Suppressor macrophage (primary cell): ENCODE measurements around the gene ADAMTS17.

Experiments used
- DNase-seq, 4 experiments: peaks; one replicate each; pipeline ENCODE4 v3.0.0-alpha.2; 2020 to 2022

The ADAMTS17 gene

GRCh38 chr15:99966815-99967214, 375.0 kb downstream of the ADAMTS17 start:
- no peak for DNase-seq

DNA sequence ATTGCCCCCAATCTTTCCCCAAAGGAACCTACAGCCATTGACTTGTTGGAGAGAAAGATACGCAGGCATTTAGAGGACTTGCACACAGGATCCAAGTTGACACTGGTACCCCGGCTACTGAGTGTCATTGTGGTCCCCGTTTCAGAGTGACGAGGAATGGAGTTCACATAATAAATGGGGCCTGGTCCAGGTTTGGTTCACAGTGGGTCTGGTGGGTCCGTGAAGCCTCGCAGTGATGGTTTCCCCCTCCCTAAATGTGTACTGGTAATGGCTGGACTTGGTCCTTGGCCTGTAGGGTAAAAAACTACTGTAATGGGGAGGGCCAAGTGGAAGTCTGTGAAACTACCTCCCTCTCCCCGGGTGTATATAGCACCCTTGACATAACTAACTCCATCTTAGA, 376.4 kb downstream of the ADAMTS17 start:
- DNase-seq = no peak

DNA sequence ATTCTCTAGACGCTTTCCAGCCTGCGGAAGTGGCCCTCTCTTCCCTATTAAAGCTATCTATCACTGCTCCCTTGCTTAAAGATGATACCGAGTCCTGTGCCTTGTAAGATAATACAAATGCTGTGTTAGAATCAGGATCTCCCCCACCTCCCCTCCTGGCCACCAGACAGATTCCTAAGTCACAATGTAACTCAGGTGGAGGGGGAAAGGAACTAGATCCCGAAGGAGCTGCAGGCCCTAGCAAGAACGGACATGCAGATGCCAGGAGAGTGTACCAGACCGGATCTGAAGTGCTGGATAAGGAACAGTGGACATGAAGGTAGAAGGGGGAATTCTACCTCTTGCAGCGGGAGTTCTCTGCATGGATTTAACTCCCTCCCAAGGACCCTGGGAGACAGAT, 377.8 kb downstream of the ADAMTS17 start:
- DNase-seq = no peak

GRCh38 chr15:99963096-99963825, 378.5 kb downstream of the ADAMTS17 start:
- no peak for DNase-seq

GRCh38 chr15:99962006-99962561, 379.7 kb downstream of the ADAMTS17 start:
- DNase-seq = no peak

GRCh38 chr15:99961011-99961441, 380.7 kb downstream of the ADAMTS17 start:
- peak in 1 of 4 experiments; percentile 18 for DNase-seq

GRCh38 chr15:99959326-99959725, 382.4 kb downstream of the ADAMTS17 start:
- no peak for DNase-seq

DNA sequence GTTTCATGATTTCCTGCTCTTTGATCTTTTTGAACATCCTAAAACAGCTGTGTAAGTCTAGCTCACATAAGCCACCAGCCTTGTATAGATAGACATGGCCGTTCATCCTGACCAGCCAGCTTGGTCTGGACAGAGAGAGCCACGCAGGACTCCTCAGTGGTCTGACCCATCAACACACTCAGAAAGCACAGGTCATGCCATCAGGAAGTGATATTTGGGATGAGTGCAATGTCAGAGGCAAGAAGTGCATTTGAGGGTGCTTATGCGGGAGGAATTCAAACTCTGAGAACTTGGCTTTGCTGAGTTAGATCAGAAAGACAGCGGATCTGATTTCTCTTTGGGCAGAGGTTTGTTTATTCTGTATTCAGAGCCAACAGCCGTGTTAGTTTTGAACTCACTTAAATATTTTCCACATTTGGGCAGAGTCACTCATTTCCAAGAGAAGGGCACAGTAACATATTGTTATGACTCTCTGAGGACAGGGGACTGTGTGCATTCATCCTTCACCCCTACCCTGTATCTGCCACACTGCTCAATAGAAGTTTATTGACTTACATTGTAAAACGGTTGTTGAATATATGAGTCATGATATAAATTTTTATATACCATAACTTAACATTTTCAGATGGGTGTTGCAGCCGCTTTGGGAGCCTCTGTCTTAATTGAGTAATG, 383.2 kb downstream of the ADAMTS17 start:
- DNase-seq = no peak

DNA sequence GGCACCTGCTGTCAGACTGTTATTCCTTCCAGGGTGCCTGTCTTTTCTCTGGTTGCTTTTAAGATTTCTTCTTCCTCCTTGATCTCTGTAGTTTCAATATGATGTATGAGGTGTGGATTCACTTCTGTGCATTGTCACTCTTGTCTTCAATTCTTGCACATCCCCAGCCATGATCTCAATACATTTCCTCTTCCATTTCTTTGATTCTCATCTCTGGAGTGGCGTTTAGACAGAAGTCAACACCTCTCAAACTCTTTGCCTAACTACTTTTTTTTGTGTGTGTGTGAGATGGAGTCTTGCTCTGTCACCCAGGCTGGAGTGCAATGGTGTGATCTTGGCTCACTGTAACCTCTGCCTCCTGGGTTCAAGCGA, 384.1 kb downstream of the ADAMTS17 start:
- DNase-seq = no peak

- no peak for DNase-seq
Observed at GRCh38 chr15:99956820-99957641, 384.7 kb downstream of the ADAMTS17 start.

GRCh38 chr15:99956022-99956775, 385.6 kb downstream of the ADAMTS17 start:
- DNase-seq = no peak

DNA sequence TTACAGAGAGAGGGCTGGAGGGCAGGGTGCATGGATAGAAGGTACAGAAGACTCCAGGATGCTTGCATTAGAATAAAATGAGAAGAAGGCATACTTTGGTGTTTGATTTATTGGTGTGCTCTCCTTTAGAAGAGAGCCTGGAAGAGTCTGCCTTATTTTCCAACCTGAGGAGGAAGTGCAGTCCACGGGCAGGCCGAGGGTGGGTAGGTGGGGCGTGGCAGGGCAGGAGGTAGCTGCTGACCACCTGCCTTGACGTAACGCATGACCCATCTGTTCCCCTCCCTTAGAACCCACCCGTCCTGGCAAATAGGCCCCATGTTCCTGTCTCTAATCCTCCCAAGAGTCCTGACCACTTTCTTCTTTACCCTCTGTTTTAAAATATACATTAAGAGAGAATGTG, 386.2 kb downstream of the ADAMTS17 start:
- DNase-seq = no peak

- DNase-seq = no peak
Observed at GRCh38 chr15:99955181-99955525, 386.6 kb downstream of the ADAMTS17 start.

GRCh38 chr15:99954361-99955180, 387.2 kb downstream of the ADAMTS17 start:
- DNase-seq = no peak

- DNase-seq = no peak
Observed at GRCh38 chr15:99953886-99954285, 387.9 kb downstream of the ADAMTS17 start.

GRCh38 chr15:99951511-99951910, 390.3 kb downstream of the ADAMTS17 start:
- DNase-seq = no peak

- DNase-seq = no peak
Observed at GRCh38 chr15:99944131-99944530, 397.6 kb downstream of the ADAMTS17 start.

- DNase-seq = no peak
Observed at GRCh38 chr15:99943466-99943865, 398.3 kb downstream of the ADAMTS17 start.

DNA sequence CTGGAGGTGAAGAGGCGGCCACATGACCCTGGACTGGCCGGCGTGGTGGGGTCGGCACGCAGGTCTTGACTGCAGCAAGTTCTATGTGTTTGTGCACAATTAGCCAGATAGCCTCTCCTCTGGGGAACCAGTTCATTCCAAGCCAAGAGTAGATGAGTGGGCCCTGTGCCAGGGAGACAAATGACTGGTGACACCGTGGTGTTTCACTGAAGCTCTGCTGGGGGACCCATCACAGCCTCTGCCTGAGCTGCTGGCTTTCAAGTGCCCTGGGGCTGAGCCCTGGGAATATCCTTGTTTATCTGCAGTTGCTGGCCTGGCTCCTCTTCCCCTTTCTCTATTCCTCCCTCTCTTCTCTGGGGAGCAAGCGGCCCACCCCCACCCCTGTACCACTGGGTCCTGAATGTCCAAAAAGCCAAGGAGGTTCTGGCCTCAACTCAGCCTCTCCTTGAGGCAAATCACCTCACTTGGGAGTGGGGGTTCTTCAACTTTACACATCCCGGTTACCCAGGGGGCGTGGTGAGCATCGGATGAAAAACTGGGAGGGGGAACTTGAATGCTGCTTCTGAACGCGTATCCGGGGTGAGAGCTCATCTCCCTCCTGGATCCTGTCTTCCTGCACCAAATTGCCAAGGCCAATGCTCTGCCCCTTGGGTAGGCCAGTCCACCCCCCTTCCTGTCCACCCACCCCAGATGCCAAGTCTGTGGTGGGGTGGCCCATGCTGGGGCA, 408.9 kb downstream of the ADAMTS17 start:
- DNase-seq = no peak

GRCh38 chr15:99931703-99932603, 409.8 kb downstream of the ADAMTS17 start:
- no peak for DNase-seq
